GM18526 (cell line): Measurements from ENCODE around the gene EPB41L2.

ENCODE experiments used
- POLR2A ChIP-seq: IDR thresholded peaks from 3 replicates; pipeline ENCODE4 v1.6.1; 2011; ENCODE audit not compliant: insufficient read length; ENCODE audit errors: extremely low read depth

EPB41L2 gene

DNA sequence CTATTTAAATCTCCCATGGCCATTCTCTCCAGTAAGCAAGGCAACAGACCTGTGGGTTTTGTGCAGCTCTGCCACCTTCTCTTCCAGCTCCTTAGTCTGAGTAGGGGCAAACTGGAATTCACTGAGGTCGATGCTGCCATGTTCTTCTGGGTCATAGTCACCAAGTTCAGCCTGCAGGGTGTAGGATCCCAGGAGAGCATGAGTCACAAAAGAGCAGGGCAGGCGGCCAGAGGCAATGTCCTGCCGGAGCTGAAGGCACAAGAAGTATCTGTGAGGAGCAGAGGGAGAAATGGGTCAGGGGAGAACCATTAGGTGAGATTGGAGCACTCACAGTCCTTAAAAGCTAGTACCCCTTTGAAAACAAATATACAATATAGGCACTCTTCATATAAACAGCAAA is 162.1 kb downstream of the EPB41L2 start:
- TF ChIP-seq POLR2A, result no peak

DNA sequence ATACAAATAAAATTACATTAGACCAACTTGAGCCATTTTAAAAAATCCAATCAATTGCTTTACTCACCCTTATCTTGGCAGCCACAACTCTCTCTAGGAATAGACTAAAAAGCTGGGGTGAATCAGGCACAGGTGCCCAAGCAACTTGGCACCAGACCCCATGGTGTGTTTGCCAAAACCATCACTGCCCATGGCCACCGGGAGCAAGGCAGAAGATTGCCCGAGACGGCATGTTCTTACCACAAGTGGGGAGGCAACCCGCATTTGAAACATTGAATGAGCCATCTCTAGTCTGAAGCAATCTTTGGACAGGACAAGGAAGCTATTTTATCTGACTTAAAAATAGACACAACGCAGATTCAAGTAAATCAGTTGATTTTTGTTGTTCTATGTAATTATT is 166.8 kb downstream of the EPB41L2 start:
- no peak for TF ChIP-seq POLR2A

DNA sequence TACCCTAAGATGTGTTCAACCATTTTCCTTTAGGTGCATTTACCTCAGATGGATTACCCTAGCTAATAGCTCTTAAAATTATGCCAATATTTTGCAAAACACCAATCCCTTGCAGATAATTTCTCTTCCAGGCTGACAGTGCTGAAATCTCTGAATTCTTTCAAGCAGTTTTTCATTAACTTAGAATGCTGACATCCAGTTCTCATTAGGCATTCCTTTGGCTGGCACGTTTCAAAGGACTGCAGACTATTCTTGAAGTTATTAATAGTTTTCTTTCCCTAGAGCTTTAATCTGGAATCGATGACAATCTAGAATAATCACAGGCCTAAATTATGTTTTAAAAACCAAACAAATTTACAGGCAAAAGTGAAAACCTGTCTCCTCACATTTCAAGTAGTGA is 167.5 kb downstream of the EPB41L2 start:
- no peak for TF ChIP-seq POLR2A

DNA sequence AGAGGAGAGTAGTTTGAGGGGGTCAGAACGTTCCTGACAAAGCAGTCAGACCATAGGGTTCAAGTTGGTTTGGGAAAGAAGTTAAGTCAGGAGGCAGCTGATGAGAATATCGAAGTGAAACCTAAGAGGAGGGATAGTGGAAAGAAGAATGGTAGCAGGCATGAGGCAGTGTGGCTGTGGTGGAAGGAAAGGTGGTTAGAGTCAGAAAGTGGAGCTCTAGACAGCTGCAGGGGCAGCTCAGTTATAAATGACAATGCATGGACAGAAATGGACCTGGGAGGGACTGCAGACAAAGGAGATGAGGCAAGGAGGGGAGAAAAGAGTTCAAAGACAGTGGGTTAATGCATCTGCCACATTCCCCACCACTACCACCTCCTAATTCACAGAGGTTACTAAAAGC is 169.3 kb downstream of the EPB41L2 start:
- TF ChIP-seq POLR2A, result no peak

GRCh38 chr6:130893277-130893676 is 169.8 kb downstream of the EPB41L2 start:
- TF ChIP-seq POLR2A, result no peak

DNA sequence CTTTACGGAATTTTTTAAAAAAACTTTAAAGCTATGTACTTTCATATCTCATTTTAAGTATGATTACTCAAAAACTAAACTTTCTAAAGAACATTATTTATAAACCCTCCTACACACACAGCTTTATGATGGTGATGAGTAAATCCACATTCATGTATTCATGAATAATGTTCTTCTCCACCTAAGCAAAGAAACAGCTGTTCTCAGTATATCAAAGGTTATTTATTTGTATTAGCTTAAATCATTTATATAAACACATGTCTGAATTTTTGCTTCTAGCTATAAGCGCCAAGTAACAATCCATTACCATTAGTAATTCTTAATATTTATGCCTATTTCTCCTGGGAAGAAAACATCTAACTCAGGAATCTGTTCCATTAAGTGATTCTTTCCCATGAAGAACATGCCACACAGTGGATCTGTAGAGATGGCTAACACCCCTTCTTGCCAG is 172.5 kb downstream of the EPB41L2 start:
- no peak for TF ChIP-seq POLR2A

DNA sequence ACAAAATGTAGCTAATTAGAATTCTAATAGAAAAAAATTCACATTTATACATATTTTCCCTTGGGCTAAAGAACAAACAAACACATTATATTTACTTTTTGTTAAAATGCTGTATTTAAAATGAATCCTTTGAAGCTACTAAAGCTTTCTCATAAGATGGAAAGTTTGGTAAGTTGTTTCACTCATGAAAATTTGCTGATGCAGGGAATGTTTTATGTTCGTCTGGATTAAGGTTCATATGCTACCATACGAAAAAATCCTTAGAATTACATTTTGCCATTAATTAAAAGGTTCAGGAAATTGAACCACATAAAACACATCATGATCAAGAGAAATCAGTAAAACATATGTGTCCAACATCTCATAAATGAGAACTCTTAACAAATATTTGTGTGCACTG is 173.6 kb downstream of the EPB41L2 start:
- TF ChIP-seq POLR2A, result no peak

- no peak for TF ChIP-seq POLR2A
These were observed 174.8 kb downstream of the EPB41L2 start for GRCh38 chr6:130888246-130888645.

DNA sequence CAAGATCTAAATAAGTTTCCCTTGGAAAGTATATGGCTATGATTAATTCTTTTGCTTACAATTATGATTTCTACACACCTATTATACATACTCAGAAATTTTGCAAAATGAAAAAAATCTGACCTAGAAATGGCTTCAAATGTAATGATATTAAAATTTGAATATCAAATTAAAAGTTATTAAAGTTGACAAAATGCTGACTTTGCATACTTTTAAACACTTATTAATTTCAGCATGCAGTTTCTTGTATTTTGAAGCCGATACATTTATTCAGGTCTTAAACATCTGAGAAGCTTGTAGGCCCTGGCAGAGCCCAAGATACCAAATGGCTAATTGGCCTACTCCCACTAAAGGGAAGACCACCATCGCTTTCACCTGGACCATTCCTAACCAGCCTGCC is 176.1 kb downstream of the EPB41L2 start:
- TF ChIP-seq POLR2A, result no peak

DNA sequence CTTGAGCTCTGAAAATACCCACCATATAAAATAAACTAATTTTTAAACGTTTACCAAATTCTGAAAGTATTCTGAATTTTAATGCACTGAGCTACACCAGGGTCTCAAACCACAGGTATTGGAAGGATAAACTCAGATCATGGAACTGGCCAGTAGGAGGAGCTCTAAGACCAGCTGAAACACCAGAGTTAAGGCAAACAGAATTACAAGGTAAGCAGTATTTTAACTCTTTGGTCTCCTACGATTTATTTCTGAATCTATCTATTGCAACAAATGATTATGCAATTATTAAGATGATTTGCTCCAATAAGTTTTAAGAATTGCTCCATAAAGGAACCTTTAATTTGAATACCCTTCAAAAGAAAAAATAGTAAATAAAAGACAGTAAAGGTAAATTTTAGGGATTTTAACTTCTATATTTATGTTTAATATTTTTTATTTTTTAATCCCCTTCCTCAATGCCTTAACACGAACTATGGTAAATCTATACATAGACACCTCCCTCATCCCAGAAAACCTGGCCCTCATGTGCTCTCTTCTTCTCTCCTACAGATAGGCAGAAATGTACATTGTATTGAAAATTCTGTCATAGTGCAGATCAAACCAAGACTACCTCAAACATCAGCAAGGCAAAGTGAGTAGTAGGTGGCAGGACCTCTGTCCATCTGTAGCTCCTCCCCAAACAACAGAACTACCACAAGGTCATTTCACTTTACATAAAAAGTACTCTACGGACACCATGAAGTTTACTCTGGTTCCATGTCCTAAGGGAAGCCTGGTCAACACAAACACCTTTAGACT is 177.5 kb downstream of the EPB41L2 start:
- no peak for TF ChIP-seq POLR2A

GRCh38 chr6:130882370-130882769 is 180.7 kb downstream of the EPB41L2 start:
- no peak for TF ChIP-seq POLR2A

DNA sequence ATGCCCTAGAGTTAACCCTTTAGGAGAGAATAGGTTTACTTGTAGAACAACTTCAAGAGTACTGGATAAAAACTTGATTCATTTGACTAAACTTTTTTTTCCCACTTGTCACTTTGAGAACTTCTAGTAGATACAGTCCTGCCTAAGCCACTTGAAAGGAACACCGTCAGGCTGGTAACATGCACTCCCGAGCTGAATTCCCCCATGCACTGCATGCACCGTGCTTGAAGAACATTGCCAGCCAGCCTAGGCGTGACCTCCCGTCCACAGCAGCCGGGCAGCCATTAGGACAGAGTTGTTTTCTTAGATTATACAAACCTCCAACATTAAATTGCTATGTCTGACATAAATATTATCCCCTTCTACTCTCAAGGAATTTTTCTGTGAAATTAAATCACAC is 183.2 kb downstream of the EPB41L2 start:
- no peak for TF ChIP-seq POLR2A

DNA sequence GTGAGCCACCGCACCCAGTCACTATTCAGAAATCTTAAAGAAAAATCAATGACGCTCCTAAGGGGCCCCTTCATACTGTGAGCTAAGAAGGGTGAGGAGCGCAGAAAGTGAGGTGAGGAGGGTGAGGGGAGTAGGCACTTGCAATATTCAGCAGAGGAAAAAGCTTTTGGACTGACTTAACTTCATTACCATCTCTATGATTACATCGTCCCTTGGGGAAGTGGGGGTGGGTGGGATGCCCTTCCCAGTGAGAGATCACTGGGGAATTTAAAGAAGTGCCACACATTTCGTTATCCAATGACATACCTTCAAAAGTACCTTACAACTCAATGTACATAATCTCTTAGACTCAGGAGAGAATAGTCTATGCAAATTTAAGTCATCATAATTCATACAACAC is 189.3 kb downstream of the EPB41L2 start:
- TF ChIP-seq POLR2A, result no peak

DNA sequence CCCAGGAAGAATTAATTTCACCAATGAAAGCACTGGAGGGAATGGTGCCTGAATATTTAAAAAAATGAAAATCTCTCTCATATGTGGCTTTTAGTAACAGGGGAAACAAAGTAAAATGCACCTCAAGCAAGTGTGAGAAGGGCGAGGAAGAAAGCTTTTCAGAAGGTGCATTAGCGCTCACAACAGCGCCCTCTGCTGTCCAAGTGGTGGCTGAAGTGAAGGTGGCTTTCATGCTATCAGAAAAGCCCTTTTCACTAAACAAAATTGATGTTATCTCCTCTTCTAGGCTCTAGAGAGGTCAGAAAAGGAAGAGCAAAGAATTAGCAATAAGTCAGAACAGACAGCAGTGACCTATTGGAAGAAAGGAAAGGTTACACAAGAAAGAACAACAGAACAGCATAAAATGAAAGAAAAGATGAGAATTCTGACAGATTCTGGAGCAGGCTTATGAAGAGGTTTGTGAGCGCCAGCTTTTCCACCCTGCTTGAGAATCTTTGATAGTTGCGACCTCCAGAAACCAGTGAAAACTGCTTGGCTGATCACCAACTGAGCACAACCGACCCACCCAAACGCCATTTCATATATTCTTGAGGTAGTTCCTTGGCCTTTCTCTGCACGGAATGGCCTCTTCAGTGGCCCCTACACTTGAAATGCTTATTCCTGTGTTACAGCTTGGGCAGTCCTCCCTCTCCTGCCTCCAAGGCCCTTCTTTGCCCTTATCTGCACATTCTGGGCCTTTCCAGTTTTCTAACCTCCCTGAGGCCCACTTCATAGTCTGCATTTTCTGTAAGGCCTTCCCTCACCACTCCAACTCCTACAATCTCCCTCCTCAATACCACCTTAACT is 190.6 kb downstream of the EPB41L2 start:
- TF ChIP-seq POLR2A, result no peak

DNA sequence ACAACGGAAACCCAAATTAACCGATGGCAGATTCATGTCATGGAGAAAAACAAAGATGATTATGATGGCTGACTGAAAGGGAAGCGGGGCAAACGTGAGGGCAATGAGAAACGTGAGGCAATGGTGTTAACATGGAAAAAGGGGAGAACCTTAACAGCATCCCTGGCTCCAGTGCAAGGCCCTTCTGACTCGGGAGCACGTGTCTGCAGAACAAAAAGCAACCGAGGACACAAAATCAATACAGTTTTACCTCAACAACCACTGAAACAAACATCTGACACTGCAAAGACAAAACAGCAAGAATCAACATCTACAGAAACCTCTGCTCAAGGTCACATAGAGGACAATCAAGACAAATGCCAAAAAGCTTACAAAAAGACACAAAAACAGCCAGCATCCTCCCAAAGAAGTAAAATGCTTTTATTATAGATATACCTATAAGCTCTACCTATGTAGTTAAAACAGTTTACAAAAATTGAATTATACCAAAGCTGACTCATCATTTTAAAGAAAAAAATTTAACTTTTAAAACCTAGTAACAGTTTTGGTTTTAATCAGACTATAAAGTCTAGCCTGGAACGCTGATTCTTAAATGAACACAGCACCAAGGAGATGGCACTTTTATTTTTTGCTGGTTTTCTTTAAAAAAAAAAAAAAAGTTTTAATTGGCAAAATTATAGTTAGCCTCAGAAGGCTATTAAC is 192.7 kb downstream of the EPB41L2 start:
- no peak for TF ChIP-seq POLR2A

DNA sequence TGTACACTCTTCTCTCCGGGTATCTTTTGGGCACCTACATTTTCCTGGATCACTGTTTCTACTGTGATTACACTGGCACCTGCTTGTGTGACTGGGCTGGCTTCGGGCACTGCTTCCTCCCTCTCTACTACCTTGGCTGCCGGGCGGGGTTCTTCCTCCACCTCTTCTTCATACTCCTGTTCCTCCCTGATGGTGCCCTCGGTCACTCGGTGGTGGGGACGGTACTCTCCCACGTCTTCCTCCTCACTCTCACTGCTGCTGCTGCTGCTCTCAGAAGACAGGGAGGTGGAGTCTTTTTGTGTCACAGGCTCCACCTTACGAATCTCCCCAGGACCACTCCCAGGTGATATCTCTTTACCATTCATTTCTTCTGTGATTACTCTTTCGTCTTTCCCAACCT is 193.4 kb downstream of the EPB41L2 start:
- TF ChIP-seq POLR2A, result no peak

- no peak for TF ChIP-seq POLR2A
These were observed 197.3 kb downstream of the EPB41L2 start for GRCh38 chr6:130865793-130866192.
